HepG2 (cell line): ENCODE results near the gene MRPL28. TPM values are rescaled to one million over a fixed set of nuclear protein-coding genes. Genes with fewer than 3 reads are reported as not detected.
A peak's percentile ranks its signal among the peaks of the same experiment; 100 is the strongest.

Experiments
- ETV5 ChIP-seq: IDR thresholded peaks from 2 replicates; pipeline ENCODE4 v1.6.1; 2018; ENCODE audit warnings: missing biosample characterization, missing genetic modification reagents, inconsistent platforms, borderline replicate concordance
- HNF4A ChIP-seq: sonication (generic); formaldehyde crosslinking; IDR thresholded peaks from 2 replicates; pipeline ENCODE4 v1.4.0; 2020; ENCODE audit warnings: missing genetic modification reagents
- HNRNPLL ChIP-seq: fragments of 200-400 bp; formaldehyde crosslinking; IDR thresholded peaks from 2 replicates; pipeline ENCODE4 v1.6.1; 2017; ENCODE audit warnings: mild to moderate bottlenecking, low read depth, low read length; ENCODE audit not compliant: poor library complexity, severe bottlenecking
- IRF2 ChIP-seq: IDR thresholded peaks from 2 replicates; pipeline ENCODE4 v1.6.1; 2018; ENCODE audit warnings: missing genetic modification reagents, missing compliant biosample characterization
- KMT2A ChIP-seq: sonication (generic); formaldehyde crosslinking; IDR thresholded peaks from 2 replicates; pipeline ENCODE4 v1.4.0; 2020; ENCODE audit warnings: missing genetic modification reagents
- MBNL3 ChIP-seq: fragments of 250-450 bp; sonication (Bioruptor Pico); conservative IDR thresholded peaks from 2 replicates; pipeline ENCODE4 v1.8.0; 2022; ENCODE audit warnings: mild to moderate bottlenecking, inconsistent platforms
- NR2F2 ChIP-seq: IDR thresholded peaks from 2 replicates; pipeline ENCODE4 v1.6.1; 2012; ENCODE audit warnings: low read depth, inconsistent platforms, borderline replicate concordance
- PAWR ChIP-seq: sonication (generic); formaldehyde crosslinking; IDR thresholded peaks from 2 replicates; pipeline ENCODE4 v1.4.0; 2020; ENCODE audit warnings: missing genetic modification reagents, mild to moderate bottlenecking, borderline replicate concordance
- ZBTB3 ChIP-seq: sonication (generic); formaldehyde crosslinking; IDR thresholded peaks from 2 replicates; pipeline ENCODE4 v1.4.0; 2020; ENCODE audit warnings: low read depth, mild to moderate bottlenecking, moderate library complexity, missing genetic modification reagents, borderline replicate concordance
- ZNF180 ChIP-seq: sonication (generic); formaldehyde crosslinking; IDR thresholded peaks from 2 replicates; pipeline ENCODE4 v1.4.0; 2020; ENCODE audit warnings: low read depth, missing genetic modification reagents, borderline replicate concordance
- ZNF260 ChIP-seq: sonication (generic); formaldehyde crosslinking; IDR thresholded peaks from 2 replicates; pipeline ENCODE4 v1.4.0; 2020; ENCODE audit warnings: missing genetic modification reagents, low read depth, mild to moderate bottlenecking, borderline replicate concordance
- ZNF331 ChIP-seq: sonication (generic); formaldehyde crosslinking; IDR thresholded peaks from 2 replicates; pipeline ENCODE4 v1.4.0; 2020; ENCODE audit warnings: missing genetic modification reagents
- ZNF34 ChIP-seq: sonication (generic); formaldehyde crosslinking; IDR thresholded peaks from 2 replicates; pipeline ENCODE4 v1.4.0; 2020; ENCODE audit warnings: mild to moderate bottlenecking, missing genetic modification reagents, borderline replicate concordance
- ZNF354B ChIP-seq: sonication (generic); formaldehyde crosslinking; IDR thresholded peaks from 2 replicates; pipeline ENCODE4 v1.8.0; 2022; ENCODE audit warnings: mild to moderate bottlenecking, missing genetic modification reagents
- ZNF383 ChIP-seq: sonication (generic); formaldehyde crosslinking; IDR thresholded peaks from 2 replicates; pipeline ENCODE4 v1.4.0; 2020; ENCODE audit warnings: missing genetic modification reagents, mild to moderate bottlenecking, borderline replicate concordance
- ZNF652 ChIP-seq: IDR thresholded peaks from 2 replicates; pipeline ENCODE4 v1.6.1; 2016; ENCODE audit warnings: low read depth, borderline replicate concordance
- ZNF749 ChIP-seq: sonication (generic); formaldehyde crosslinking; IDR thresholded peaks from 2 replicates; pipeline ENCODE4 v1.8.0; 2022; ENCODE audit warnings: mild to moderate bottlenecking, missing genetic modification reagents, moderate library complexity, borderline replicate concordance
- polyA plus RNA-seq, 8 experiments: library from polyadenylated mRNA; depleted of rRNA in 3 of 8; stranded (reverse) in 7 of 8; unstranded in 1 of 8; fragments of >200 nt; fragmentation: Illumina TruSeq in 4 of 8; extraction: Trizol in 4 of 8; gene quantifications; 2 replicates each; pipeline versions ENCODE4 v1.2.1 to v1.2.3, GENCODE V29; 2011 to 2016; ENCODE audit warnings: low read depth in 4 of 8, missing spikeins in 1 of 8, mixed read lengths in 1 of 8; ENCODE audit not compliant: insufficient read depth in 1 of 8
- total RNA-seq, 5 experiments: library from RNA; depleted of rRNA; stranded (reverse); fragments of >200 nt; fragmentation: Illumina TruSeq; extraction: Trizol; gene quantifications; 2 replicates each; pipeline ENCODE4 v1.2.3, GENCODE V29; 2016; ENCODE audit warnings: low read depth in 1 of 5
- TF ChIP-seq, protein P1 (sequence below): sonication (generic); formaldehyde crosslinking; IDR thresholded peaks from 2 replicates; pipeline ENCODE4 v1.5.0; 2020; ENCODE audit warnings: mild to moderate bottlenecking, low read depth, missing genetic modification reagents, borderline replicate concordance
- TF ChIP-seq, protein P2 (sequence below): sonication (generic); formaldehyde crosslinking; IDR thresholded peaks from 2 replicates; pipeline ENCODE4 v1.4.0; 2020; ENCODE audit warnings: missing genetic modification reagents
- TF ChIP-seq, protein P3 (sequence below): sonication (generic); formaldehyde crosslinking; IDR thresholded peaks from 2 replicates; pipeline ENCODE4 v1.4.0; 2020; ENCODE audit warnings: missing genetic modification reagents
- TF ChIP-seq, protein P4 (sequence below): sonication (generic); formaldehyde crosslinking; IDR thresholded peaks from 2 replicates; pipeline ENCODE4 v1.4.0; 2020; ENCODE audit warnings: mild to moderate bottlenecking, missing genetic modification reagents, borderline replicate concordance

MRPL28 gene
- total and polyA plus RNA-seq, 2 of the 13 experiments (the other 11 are each of a cell fraction or from before 2014, with no cell fraction given), result 114 to 135 TPM

DNA sequence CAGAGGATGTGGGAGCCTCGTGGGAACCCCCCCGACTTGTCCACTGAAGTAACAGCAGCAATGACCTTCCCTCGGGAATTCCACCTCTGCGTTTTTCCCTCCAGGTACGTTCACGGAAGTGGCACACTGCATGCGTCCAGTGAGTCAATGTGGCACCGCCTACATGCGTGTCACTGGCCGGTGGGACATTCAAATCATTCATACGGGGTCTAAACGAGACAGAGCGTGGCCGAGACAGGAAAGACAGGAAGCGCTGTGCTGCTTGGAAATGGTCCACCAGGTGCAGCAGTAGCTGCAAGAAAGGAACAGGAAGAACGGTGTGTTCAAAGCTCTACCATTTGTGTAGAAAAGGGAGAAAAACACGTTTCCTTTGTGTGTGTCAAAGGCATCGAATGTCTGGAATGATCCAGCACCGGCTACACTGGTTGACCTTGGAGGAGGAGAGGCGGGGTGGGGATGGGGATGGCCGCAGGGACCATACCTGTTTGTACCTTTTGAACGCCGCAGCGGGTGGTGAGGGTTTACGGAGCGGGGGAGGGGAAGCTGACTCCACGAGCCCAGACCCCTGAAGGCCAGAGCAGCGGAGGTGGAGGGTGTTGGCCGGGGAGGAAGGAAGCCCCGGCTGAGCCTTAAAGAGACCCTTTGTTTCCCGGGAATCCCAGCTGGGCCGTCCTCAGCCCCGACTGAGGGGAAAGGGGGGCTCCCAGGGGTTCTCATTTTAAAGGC lies 13.2 kb upstream of the MRPL28 start (continued):
- TF ChIP-seq, protein P1, sequence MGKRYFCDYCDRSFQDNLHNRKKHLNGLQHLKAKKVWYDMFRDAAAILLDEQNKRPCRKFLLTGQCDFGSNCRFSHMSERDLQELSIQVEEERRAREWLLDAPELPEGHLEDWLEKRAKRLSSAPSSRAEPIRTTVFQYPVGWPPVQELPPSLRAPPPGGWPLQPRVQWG (CRISPR knock-in tag), result no peak
- TF ChIP-seq ETV5 (CRISPR knock-in tag) (peak; percentile 44), ZNF652 (CRISPR knock-in tag) (no peak), ZNF383 (CRISPR knock-in tag) (no peak), IRF2 (no peak), KMT2A (CRISPR knock-in tag) (no peak), PAWR (CRISPR knock-in tag) (no peak), MBNL3 (CRISPR knock-in tag) (no peak), ZNF34 (CRISPR knock-in tag) (no peak), ZNF331 (CRISPR knock-in tag) (no peak), HNRNPLL (no peak), ZNF749 (CRISPR knock-in tag) (no peak), ZNF180 (CRISPR knock-in tag) (no peak), ZNF354B (CRISPR knock-in tag) (no peak), NR2F2 (no peak), HNF4A (CRISPR knock-in tag) (no peak), ZNF260 (CRISPR knock-in tag) (no peak), ZBTB3 (CRISPR knock-in tag) (no peak)
- TF ChIP-seq, protein P2, sequence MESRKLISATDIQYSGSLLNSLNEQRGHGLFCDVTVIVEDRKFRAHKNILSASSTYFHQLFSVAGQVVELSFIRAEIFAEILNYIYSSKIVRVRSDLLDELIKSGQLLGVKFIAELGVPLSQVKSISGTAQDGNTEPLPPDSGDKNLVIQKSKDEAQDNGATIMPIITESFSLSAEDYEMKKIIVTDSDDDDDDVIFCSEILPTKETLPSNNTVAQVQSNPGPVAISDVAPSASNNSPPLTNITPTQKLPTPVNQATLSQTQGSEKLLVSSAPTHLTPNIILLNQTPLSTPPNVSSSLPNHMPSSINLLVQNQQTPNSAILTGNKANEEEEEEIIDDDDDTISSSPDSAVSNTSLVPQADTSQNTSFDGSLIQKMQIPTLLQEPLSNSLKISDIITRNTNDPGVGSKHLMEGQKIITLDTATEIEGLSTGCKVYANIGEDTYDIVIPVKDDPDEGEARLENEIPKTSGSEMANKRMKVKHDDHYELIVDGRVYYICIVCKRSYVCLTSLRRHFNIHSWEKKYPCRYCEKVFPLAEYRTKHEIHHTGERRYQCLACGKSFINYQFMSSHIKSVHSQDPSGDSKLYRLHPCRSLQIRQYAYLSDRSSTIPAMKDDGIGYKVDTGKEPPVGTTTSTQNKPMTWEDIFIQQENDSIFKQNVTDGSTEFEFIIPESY (CRISPR knock-in tag), result peak; percentile 92
- TF ChIP-seq, protein P3, sequence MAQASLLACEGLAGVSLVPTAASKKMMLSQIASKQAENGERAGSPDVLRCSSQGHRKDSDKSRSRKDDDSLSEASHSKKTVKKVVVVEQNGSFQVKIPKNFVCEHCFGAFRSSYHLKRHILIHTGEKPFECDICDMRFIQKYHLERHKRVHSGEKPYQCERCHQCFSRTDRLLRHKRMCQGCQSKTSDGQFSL (CRISPR knock-in tag), result 0 out of 2 replicates have a peak, but pooled peaks have one; percentile 27
- TF ChIP-seq, protein P4, sequence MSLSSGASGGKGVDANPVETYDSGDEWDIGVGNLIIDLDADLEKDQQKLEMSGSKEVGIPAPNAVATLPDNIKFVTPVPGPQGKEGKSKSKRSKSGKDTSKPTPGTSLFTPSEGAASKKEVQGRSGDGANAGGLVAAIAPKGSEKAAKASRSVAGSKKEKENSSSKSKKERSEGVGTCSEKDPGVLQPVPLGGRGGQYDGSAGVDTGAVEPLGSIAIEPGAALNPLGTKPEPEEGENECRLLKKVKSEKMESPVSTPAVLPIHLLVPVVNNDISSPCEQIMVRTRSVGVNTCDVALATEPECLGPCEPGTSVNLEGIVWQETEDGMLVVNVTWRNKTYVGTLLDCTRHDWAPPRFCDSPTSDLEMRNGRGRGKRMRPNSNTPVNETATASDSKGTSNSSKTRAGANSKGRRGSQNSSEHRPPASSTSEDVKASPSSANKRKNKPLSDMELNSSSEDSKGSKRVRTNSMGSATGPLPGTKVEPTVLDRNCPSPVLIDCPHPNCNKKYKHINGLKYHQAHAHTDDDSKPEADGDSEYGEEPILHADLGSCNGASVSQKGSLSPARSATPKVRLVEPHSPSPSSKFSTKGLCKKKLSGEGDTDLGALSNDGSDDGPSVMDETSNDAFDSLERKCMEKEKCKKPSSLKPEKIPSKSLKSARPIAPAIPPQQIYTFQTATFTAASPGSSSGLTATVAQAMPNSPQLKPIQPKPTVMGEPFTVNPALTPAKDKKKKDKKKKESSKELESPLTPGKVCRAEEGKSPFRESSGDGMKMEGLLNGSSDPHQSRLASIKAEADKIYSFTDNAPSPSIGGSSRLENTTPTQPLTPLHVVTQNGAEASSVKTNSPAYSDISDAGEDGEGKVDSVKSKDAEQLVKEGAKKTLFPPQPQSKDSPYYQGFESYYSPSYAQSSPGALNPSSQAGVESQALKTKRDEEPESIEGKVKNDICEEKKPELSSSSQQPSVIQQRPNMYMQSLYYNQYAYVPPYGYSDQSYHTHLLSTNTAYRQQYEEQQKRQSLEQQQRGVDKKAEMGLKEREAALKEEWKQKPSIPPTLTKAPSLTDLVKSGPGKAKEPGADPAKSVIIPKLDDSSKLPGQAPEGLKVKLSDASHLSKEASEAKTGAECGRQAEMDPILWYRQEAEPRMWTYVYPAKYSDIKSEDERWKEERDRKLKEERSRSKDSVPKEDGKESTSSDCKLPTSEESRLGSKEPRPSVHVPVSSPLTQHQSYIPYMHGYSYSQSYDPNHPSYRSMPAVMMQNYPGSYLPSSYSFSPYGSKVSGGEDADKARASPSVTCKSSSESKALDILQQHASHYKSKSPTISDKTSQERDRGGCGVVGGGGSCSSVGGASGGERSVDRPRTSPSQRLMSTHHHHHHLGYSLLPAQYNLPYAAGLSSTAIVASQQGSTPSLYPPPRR (CRISPR knock-in tag), result no peak
